ENCODE results near the gene HOXA2.

The HOXA2 gene

GRCh38 chr7:27093184-27093895 lies 9.1 kb downstream of the HOXA2 start:
- H3K36me3 Mint-ChIP-seq (ENCODE audit: low read depth): no peaks in the 10 kb centered on the region
- H3K4me1 Mint-ChIP-seq (ENCODE audit: low read depth): peaks cover 29% of the 10 kb centered on the region
- no peaks in the 10 kb centered on the region for H3K9me3 Mint-ChIP-seq
- H3K27me3 Mint-ChIP-seq: peaks cover 86% of the 10 kb centered on the region
- no peak overlapping the region for H3K27ac Mint-ChIP-seq
- no peak overlapping the region for H3K4me3 Mint-ChIP-seq

- Mint-ChIP-seq H3K4me1 (ENCODE audit: low read depth) (peaks cover 23% of the 10 kb centered on the region), H3K27ac (no peak overlapping the region), H3K4me3 (no peak overlapping the region), H3K27me3 (peaks cover 86% of the 10 kb centered on the region), H3K36me3 (ENCODE audit: low read depth) (no peaks in the 10 kb centered on the region), H3K9me3 (no peaks in the 10 kb centered on the region)
Measured at GRCh38 chr7:27092819-27093110, 9.7 kb downstream of the HOXA2 start.

GRCh38 chr7:27091941-27092818 lies 10.3 kb downstream of the HOXA2 start:
- Mint-ChIP-seq H3K36me3 (ENCODE audit: low read depth) (peaks cover 4% of the 10 kb centered on the region), H3K4me3 (no peak overlapping the region), H3K27me3 (peaks cover 86% of the 10 kb centered on the region), H3K4me1 (ENCODE audit: low read depth) (peaks cover 22% of the 10 kb centered on the region), H3K27ac (no peak overlapping the region), H3K9me3 (peaks cover 2% of the 10 kb centered on the region)

GRCh38 chr7:27091105-27091504 lies 11.4 kb downstream of the HOXA2 start:
- Mint-ChIP-seq H3K4me3 (no peak overlapping the region), H3K36me3 (ENCODE audit: low read depth) (peaks cover 4% of the 10 kb centered on the region), H3K9me3 (peaks cover 2% of the 10 kb centered on the region), H3K27me3 (peaks cover 87% of the 10 kb centered on the region), H3K4me1 (ENCODE audit: low read depth) (peaks cover 18% of the 10 kb centered on the region), H3K27ac (no peak overlapping the region)

GRCh38 chr7:27088002-27088922 lies 14.2 kb downstream of the HOXA2 start:
- Mint-ChIP-seq H3K36me3 (ENCODE audit: low read depth) (peaks cover 4% of the 10 kb centered on the region), H3K4me1 (ENCODE audit: low read depth) (peaks cover 4% of the 10 kb centered on the region), H3K27me3 (peaks cover 78% of the 10 kb centered on the region), H3K9me3 (peaks cover 2% of the 10 kb centered on the region), H3K27ac (no peak overlapping the region), H3K4me3 (no peak overlapping the region)

- H3K4me1 Mint-ChIP-seq (ENCODE audit: low read depth): peaks cover 4% of the 10 kb centered on the region
- peaks cover 45% of the 10 kb centered on the region for H3K27me3 Mint-ChIP-seq
- H3K4me3 Mint-ChIP-seq: no peak overlapping the region
- peaks cover 4% of the 10 kb centered on the region for H3K36me3 Mint-ChIP-seq (ENCODE audit: low read depth)
- H3K27ac Mint-ChIP-seq: no peak overlapping the region
- H3K9me3 Mint-ChIP-seq: peaks cover 2% of the 10 kb centered on the region
Measured at GRCh38 chr7:27083646-27084045, 18.8 kb downstream of the HOXA2 start.

- Mint-ChIP-seq H3K27me3 (peaks cover 32% of the 10 kb centered on the region), H3K36me3 (ENCODE audit: low read depth) (no peaks in the 10 kb centered on the region), H3K4me1 (ENCODE audit: low read depth) (no peaks in the 10 kb centered on the region), H3K9me3 (no peaks in the 10 kb centered on the region), H3K27ac (no peak overlapping the region), H3K4me3 (no peak overlapping the region)
Measured at GRCh38 chr7:27082171-27082570, 20.3 kb downstream of the HOXA2 start.

GRCh38 chr7:27080844-27081436 lies 21.5 kb downstream of the HOXA2 start:
- H3K4me3 Mint-ChIP-seq: no peak overlapping the region
- H3K4me1 Mint-ChIP-seq (ENCODE audit: low read depth): no peaks in the 10 kb centered on the region
- no peak overlapping the region for H3K27ac Mint-ChIP-seq

GRCh38 chr7:27079234-27079975 lies 23.1 kb downstream of the HOXA2 start:
- no peaks in the 10 kb centered on the region for H3K4me1 Mint-ChIP-seq (ENCODE audit: low read depth)
- no peaks in the 10 kb centered on the region for H3K36me3 Mint-ChIP-seq (ENCODE audit: low read depth)
- no peak overlapping the region for H3K4me3 Mint-ChIP-seq
- H3K9me3 Mint-ChIP-seq: no peaks in the 10 kb centered on the region
- peaks cover 24% of the 10 kb centered on the region for H3K27me3 Mint-ChIP-seq
- H3K27ac Mint-ChIP-seq: no peak overlapping the region

More at GRCh38 chr7:27080844-27081436, 21.5 kb downstream of the HOXA2 start:
- peaks cover 30% of the 10 kb centered on the region for H3K27me3 Mint-ChIP-seq
- no peaks in the 10 kb centered on the region for H3K36me3 Mint-ChIP-seq (ENCODE audit: low read depth)
- H3K9me3 Mint-ChIP-seq: no peaks in the 10 kb centered on the region

GRCh38 chr7:27078616-27079233 lies 23.8 kb downstream of the HOXA2 start:
- Mint-ChIP-seq H3K4me3 (no peak overlapping the region), H3K27me3 (peaks cover 21% of the 10 kb centered on the region), H3K4me1 (ENCODE audit: low read depth) (no peaks in the 10 kb centered on the region), H3K27ac (no peak overlapping the region), H3K9me3 (no peaks in the 10 kb centered on the region), H3K36me3 (ENCODE audit: low read depth) (no peaks in the 10 kb centered on the region)

- no peak overlapping the region for H3K4me3 Mint-ChIP-seq
- H3K4me1 Mint-ChIP-seq (ENCODE audit: low read depth): no peaks in the 10 kb centered on the region
- peaks cover 14% of the 10 kb centered on the region for H3K27me3 Mint-ChIP-seq
- no peak overlapping the region for H3K27ac Mint-ChIP-seq
- no peaks in the 10 kb centered on the region for H3K36me3 Mint-ChIP-seq (ENCODE audit: low read depth)
- H3K9me3 Mint-ChIP-seq: no peaks in the 10 kb centered on the region
Measured at GRCh38 chr7:27073076-27073475, 29.4 kb downstream of the HOXA2 start.

GRCh38 chr7:27071622-27072390 lies 30.7 kb downstream of the HOXA2 start:
- H3K27me3 Mint-ChIP-seq: peaks cover 14% of the 10 kb centered on the region
- no peak overlapping the region for H3K4me3 Mint-ChIP-seq
- no peaks in the 10 kb centered on the region for H3K9me3 Mint-ChIP-seq
- no peak overlapping the region for H3K27ac Mint-ChIP-seq
- no peaks in the 10 kb centered on the region for H3K4me1 Mint-ChIP-seq (ENCODE audit: low read depth)
- no peaks in the 10 kb centered on the region for H3K36me3 Mint-ChIP-seq (ENCODE audit: low read depth)

- Mint-ChIP-seq H3K4me3 (no peak overlapping the region), H3K9me3 (no peaks in the 10 kb centered on the region), H3K4me1 (ENCODE audit: low read depth) (no peaks in the 10 kb centered on the region), H3K27me3 (peaks cover 14% of the 10 kb centered on the region), H3K27ac (no peak overlapping the region), H3K36me3 (ENCODE audit: low read depth) (no peaks in the 10 kb centered on the region)
Measured at GRCh38 chr7:27068259-27068658, 34.2 kb downstream of the HOXA2 start.
